Mucosa of rectum (tissue), 2 donors: ENCODE results near the gene TRPV6.

Experiments
- H3K27ac ChIP-seq, 2 donors: one replicate each; pipeline ENCODE4 v1.7.0; 2013; ENCODE audit warnings: inconsistent platforms in 2 of 2, low read depth in 2 of 2, low read length in 2 of 2
- H3K27me3 ChIP-seq, 2 donors: one replicate each; pipeline ENCODE4 v1.7.0; 2013; ENCODE audit warnings: low read length in 2 of 2; ENCODE audit not compliant: control insufficient read depth in 2 of 2, insufficient read depth in 2 of 2
- H3K36me3 ChIP-seq, 2 donors: one replicate each; pipeline ENCODE4 v1.7.0; 2013; ENCODE audit warnings: low read length in 2 of 2; ENCODE audit not compliant: control insufficient read depth in 2 of 2, insufficient read depth in 2 of 2
- H3K4me1 ChIP-seq, 2 donors: one replicate each; pipeline ENCODE4 v1.7.0; 2013; ENCODE audit warnings: low read length in 2 of 2, mild to moderate bottlenecking in 1 of 2; ENCODE audit not compliant: control insufficient read depth in 2 of 2, insufficient read depth in 2 of 2
- H3K4me3 ChIP-seq, 2 donors: one replicate each; pipeline ENCODE4 v1.7.0; 2013; ENCODE audit warnings: low read length in 2 of 2
- H3K9ac ChIP-seq, 2 donors: one replicate each; pipeline ENCODE4 v1.7.0; 2013; ENCODE audit warnings: low read length in 2 of 2, low read depth in 1 of 2, mild to moderate bottlenecking in 1 of 2
- H3K9me3 ChIP-seq, 2 donors: one replicate each; pipeline ENCODE4 v1.7.0; 2013; ENCODE audit warnings: low read length in 2 of 2; ENCODE audit not compliant: control insufficient read depth in 2 of 2
- donor health status: healthy.
- donor health status: Normal muscosa, but diverticular disease.

Gene TRPV6

GRCh38 chr7:142864980-142865747 lies 20.4 kb downstream of the TRPV6 start:
- H3K9me3 ChIP-seq = no peaks in the 10 kb centered on the region
- no peak overlapping the region for H3K9ac ChIP-seq
- no peaks in the 10 kb centered on the region for H3K27me3 ChIP-seq
- H3K36me3 ChIP-seq = no peaks in the 10 kb centered on the region
- no peak overlapping the region for H3K4me3 ChIP-seq
- no peaks in the 10 kb centered on the region for H3K4me1 ChIP-seq
- H3K27ac ChIP-seq = no peak overlapping the region

GRCh38 chr7:142863891-142864685 lies 21.5 kb downstream of the TRPV6 start:
- no peak overlapping the region for H3K9ac ChIP-seq
- no peaks in the 10 kb centered on the region for H3K36me3 ChIP-seq
- H3K4me3 ChIP-seq = no peak overlapping the region
- no peaks in the 10 kb centered on the region for H3K9me3 ChIP-seq
- H3K4me1 ChIP-seq = no peaks in the 10 kb centered on the region
- no peak overlapping the region for H3K27ac ChIP-seq
- no peaks in the 10 kb centered on the region for H3K27me3 ChIP-seq

GRCh38 chr7:142862786-142863400 lies 22.7 kb downstream of the TRPV6 start:
- Histone ChIP-seq H3K9ac (no peak overlapping the region), H3K4me3 (no peak overlapping the region), H3K27me3 (no peaks in the 10 kb centered on the region), H3K4me1 (no peaks in the 10 kb centered on the region), H3K9me3 (no peaks in the 10 kb centered on the region), H3K27ac (no peak overlapping the region), H3K36me3 (no peaks in the 10 kb centered on the region)

GRCh38 chr7:142862351-142862750 lies 23.2 kb downstream of the TRPV6 start:
- no peak overlapping the region for H3K9ac ChIP-seq
- H3K36me3 ChIP-seq = no peaks in the 10 kb centered on the region
- no peaks in the 10 kb centered on the region for H3K9me3 ChIP-seq
- no peaks in the 10 kb centered on the region for H3K4me1 ChIP-seq
- no peak overlapping the region for H3K4me3 ChIP-seq
- no peak overlapping the region for H3K27ac ChIP-seq
- no peaks in the 10 kb centered on the region for H3K27me3 ChIP-seq

- Histone ChIP-seq H3K9ac (no peak overlapping the region), H3K9me3 (no peaks in the 10 kb centered on the region), H3K4me1 (no peaks in the 10 kb centered on the region)
These were observed 24.6 kb downstream of the TRPV6 start for GRCh38 chr7:142860968-142861367.

GRCh38 chr7:142859829-142860228 lies 25.7 kb downstream of the TRPV6 start:
- H3K36me3 ChIP-seq = no peaks in the 10 kb centered on the region
- H3K27ac ChIP-seq = no peak overlapping the region
- H3K9me3 ChIP-seq = no peaks in the 10 kb centered on the region
- H3K9ac ChIP-seq = no peak overlapping the region
- H3K27me3 ChIP-seq = no peaks in the 10 kb centered on the region
- no peak overlapping the region for H3K4me3 ChIP-seq
- peaks cover 0 to 3% of the 10 kb centered on the region in 2 donors for H3K4me1 ChIP-seq

More at GRCh38 chr7:142860968-142861367, 24.6 kb downstream of the TRPV6 start:
- H3K27me3 ChIP-seq = no peaks in the 10 kb centered on the region
- no peaks in the 10 kb centered on the region for H3K36me3 ChIP-seq
- no peak overlapping the region for H3K27ac ChIP-seq
- no peak overlapping the region for H3K4me3 ChIP-seq

GRCh38 chr7:142859411-142859810 lies 26.1 kb downstream of the TRPV6 start:
- no peaks in the 10 kb centered on the region for H3K9me3 ChIP-seq
- no peaks in the 10 kb centered on the region for H3K27me3 ChIP-seq
- H3K4me3 ChIP-seq = no peak overlapping the region
- no peak overlapping the region for H3K27ac ChIP-seq
- peaks cover under 1 to 3% of the 10 kb centered on the region in 2 donors for H3K4me1 ChIP-seq
- no peak overlapping the region for H3K9ac ChIP-seq
- no peaks in the 10 kb centered on the region for H3K36me3 ChIP-seq

- Histone ChIP-seq H3K27ac (no peak overlapping the region), H3K9ac (no peak overlapping the region), H3K4me3 (no peak overlapping the region), H3K9me3 (no peaks in the 10 kb centered on the region), H3K27me3 (no peaks in the 10 kb centered on the region), H3K36me3 (no peaks in the 10 kb centered on the region), H3K4me1 (peaks cover 8 to 11% of the 10 kb centered on the region in 2 donors)
These were observed 27.9 kb downstream of the TRPV6 start for GRCh38 chr7:142857625-142858024.

GRCh38 chr7:142856565-142857245 lies 28.8 kb downstream of the TRPV6 start:
- H3K9ac ChIP-seq = no peak overlapping the region
- no peaks in the 10 kb centered on the region for H3K9me3 ChIP-seq
- no peak overlapping the region for H3K27ac ChIP-seq
- H3K36me3 ChIP-seq = no peaks in the 10 kb centered on the region
- H3K27me3 ChIP-seq = no peaks in the 10 kb centered on the region
- no peak overlapping the region for H3K4me3 ChIP-seq
- H3K4me1 ChIP-seq = peaks cover 8 to 11% of the 10 kb centered on the region in 2 donors
